ENCODE data around the gene ENKD1. TPM values are rescaled to one million over a fixed set of nuclear protein-coding genes. Genes with fewer than 3 reads are reported as not detected.

ENKD1 gene
- total and polyA plus RNA-seq, 2 experiments from 2014 or later = 23.3 to 34.8 TPM

GRCh38 chr16:67667817-67668494 is 1.4 kb upstream of the ENKD1 start:
- no peaks in the 10 kb centered on the region for H3K4me1 ChIP-seq (ENCODE audit: low read depth)
- no peak overlapping the region for H3K4me3 ChIP-seq
- no peak overlapping the region for H3K27ac ChIP-seq

DNA sequence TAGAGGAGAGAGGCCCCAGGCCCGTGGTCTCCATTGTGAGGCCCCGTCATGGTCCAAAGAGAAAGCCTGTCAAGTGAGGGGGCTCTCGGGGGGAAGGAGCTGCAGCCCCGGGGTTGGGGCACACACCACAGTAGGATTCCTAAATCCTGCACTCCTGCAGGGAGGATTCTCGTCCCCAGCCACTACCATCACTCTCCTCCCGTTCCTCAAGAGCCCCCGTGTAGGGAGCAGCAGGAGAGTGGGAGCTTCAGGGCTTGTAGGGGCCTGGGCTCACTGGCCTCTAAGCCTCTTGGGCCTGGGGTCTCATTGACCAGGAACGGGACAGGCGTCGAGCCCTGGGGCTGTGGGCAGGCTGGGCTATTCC is 885 bp upstream of the ENKD1 start:
- Histone ChIP-seq H3K36me3 (no peaks in the 10 kb centered on the region), H3K27me3 (peaks cover 32% of the 10 kb centered on the region), H3K9me3 (ENCODE audit: low read depth) (no peaks in the 10 kb centered on the region), H3K27ac (no peak overlapping the region), H3K4me1 (ENCODE audit: low read depth) (no peaks in the 10 kb centered on the region), H3K4me3 (no peak overlapping the region)
- no peak for TF ChIP-seq CTCF (IDR thresholded peaks at IDR 0.05; ENCODE audit: low read depth, low read length)
- no peak for DNase-seq (ENCODE audit: low read depth in 1 of 2, low spot score in 1 of 2)

More at GRCh38 chr16:67667817-67668494, 1.4 kb upstream of the ENKD1 start:
- Histone ChIP-seq H3K36me3 (no peaks in the 10 kb centered on the region), H3K27me3 (peaks cover 33% of the 10 kb centered on the region), H3K9me3 (ENCODE audit: low read depth) (no peaks in the 10 kb centered on the region)
- peak; percentile 85 to 94 for DNase-seq (ENCODE audit: low read depth in 1 of 2, low spot score in 1 of 2)
- peak; percentile 95 for TF ChIP-seq CTCF (IDR thresholded peaks at IDR 0.05; ENCODE audit: low read depth, low read length)

DNA sequence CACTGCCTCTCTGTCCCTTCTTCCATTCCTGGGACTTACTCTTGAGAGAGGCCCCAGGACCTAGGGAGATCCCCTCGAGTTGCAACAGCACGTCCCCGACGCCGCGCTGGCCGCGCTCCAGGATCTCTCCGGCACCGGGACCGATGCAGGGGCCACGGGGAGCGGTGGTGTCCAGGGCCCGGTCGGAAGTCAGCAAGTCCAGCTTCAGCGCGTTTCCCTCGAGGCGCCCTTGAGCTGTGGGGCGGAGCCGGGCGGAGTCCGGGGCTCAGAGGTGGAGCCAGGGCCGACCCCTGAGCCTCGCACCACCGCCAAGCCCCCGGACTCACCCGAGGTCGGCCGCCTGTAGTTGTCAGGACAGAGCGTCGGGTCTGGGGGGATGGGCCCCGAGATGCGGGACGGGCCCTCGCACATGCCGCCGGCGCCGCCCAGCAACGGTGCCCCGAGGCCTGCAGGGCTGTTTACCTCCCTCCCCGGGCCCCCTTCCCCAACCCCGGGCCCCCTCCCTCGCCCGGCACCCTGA is 458 bp downstream of the ENKD1 start:
- Histone ChIP-seq H3K36me3 (no peaks in the 10 kb centered on the region), H3K4me3 (peak overlapping the region; percentile 88), H3K27me3 (peaks cover 37% of the 10 kb centered on the region), H3K4me1 (ENCODE audit: low read depth) (no peaks in the 10 kb centered on the region), H3K27ac (no peak overlapping the region), H3K9me3 (ENCODE audit: low read depth) (no peaks in the 10 kb centered on the region)
- peak; percentile 51 to 54 for DNase-seq (ENCODE audit: low read depth in 1 of 2, low spot score in 1 of 2)
- TF ChIP-seq CTCF (IDR thresholded peaks at IDR 0.05; ENCODE audit: low read depth, low read length) = no peak

DNA sequence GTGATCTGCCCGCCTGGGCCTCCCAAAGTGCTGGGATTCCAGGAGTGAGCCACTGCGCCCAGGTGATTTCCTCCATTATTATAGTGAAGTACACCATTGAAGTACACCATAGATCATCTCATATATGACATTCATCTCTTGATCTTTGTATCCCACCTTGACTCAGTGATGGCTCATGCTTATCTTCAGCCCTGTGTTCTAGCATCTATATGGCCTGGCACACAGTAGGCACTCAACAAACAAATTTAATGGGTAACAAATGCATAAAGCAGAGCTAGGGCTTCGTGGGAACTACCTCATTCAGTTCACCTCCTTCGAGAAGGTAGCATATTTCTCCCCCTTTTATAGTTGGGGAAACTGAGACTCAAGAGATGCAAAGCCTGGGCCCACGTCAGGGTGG is 952 bp downstream of the ENKD1 start:
- no peak for DNase-seq (ENCODE audit: low read depth in 1 of 2, low spot score in 1 of 2)
- peaks cover 32% of the 10 kb centered on the region for H3K27me3 ChIP-seq
- no peaks in the 10 kb centered on the region for H3K9me3 ChIP-seq (ENCODE audit: low read depth)
- H3K27ac ChIP-seq = no peak overlapping the region
- H3K36me3 ChIP-seq = no peaks in the 10 kb centered on the region
- TF ChIP-seq CTCF (IDR thresholded peaks at IDR 0.05; ENCODE audit: low read depth, low read length) = no peak
- H3K4me1 ChIP-seq (ENCODE audit: low read depth) = no peaks in the 10 kb centered on the region
- H3K4me3 ChIP-seq = no peak overlapping the region

GRCh38 chr16:67664871-67665270 is 1.7 kb downstream of the ENKD1 start:
- H3K4me1 ChIP-seq (ENCODE audit: low read depth) = no peaks in the 10 kb centered on the region
- DNase-seq (ENCODE audit: low read depth in 1 of 2, low spot score in 1 of 2) = no peak
- H3K4me3 ChIP-seq = no peak overlapping the region
- H3K9me3 ChIP-seq (ENCODE audit: low read depth) = no peaks in the 10 kb centered on the region
- peaks cover 24% of the 10 kb centered on the region for H3K27me3 ChIP-seq
- H3K27ac ChIP-seq = no peak overlapping the region
- no peak for TF ChIP-seq CTCF (IDR thresholded peaks at IDR 0.05; ENCODE audit: low read depth, low read length)
- no peaks in the 10 kb centered on the region for H3K36me3 ChIP-seq

Measured in cardiac muscle cell (in vitro differentiated cells and primary cell).